K562 (cell line): ENCODE data around the gene MYO16. TPM values are rescaled to one million over a fixed set of nuclear protein-coding genes. Genes with fewer than 3 reads are reported as not detected.

Source experiments
- ATAC-seq: fragments of 200-7000 bp; cut with Tn5 transposase; 3 replicates; pipeline ENCODE4 v1.9.1; 2020; ENCODE audit warnings: moderate library complexity
- BruUV-seq: library from RNA; stranded (reverse); fragments of 400-500 nt; replicated peaks from 2 replicates; lab custom pipeline; 2021; lab: Mats Ljungman, UMichigan
- CTCF ChIA-PET: fragments of 300-600 bp; formaldehyde crosslinking; extraction: SDS; loops from one replicate; lab custom pipeline; 2021; ENCODE audit warnings: low intra/inter-chr PET ratio; lab: Yijun Ruan, JAX
- POLR2A ChIA-PET: fragments of 300-600, 350-650 bp; sonication (Branson Sonifier 250); formaldehyde crosslinking; extraction: SDS; loops from one replicate; lab custom pipeline; 2021; ENCODE audit warnings: antibody characterized with exemption, inconsistent platforms; lab: Yijun Ruan, JAX
- DNase-seq, 4 experiments: peaks; one replicate each; pipeline versions ENCODE4 v3.0.0 to v3.0.0-alpha.2; 2011 to 2018; ENCODE audit warnings: low spot score in 3 of 4, mixed read lengths in 3 of 4; ENCODE audit errors: extremely low read depth in 1 of 4
- FAIRE-seq: peaks from 2 replicates; lab custom pipeline; 2011; peaks lifted over from hg19 to GRCh38; lab: Jason Lieb, UNC
- H2AFZ ChIP-seq: 2 replicates; pipeline ENCODE4 v1.6.0; 2011; ENCODE audit warnings: low read depth, low read length, control low read depth, inconsistent platforms
- H3K27ac ChIP-seq: fragments of 200-600 bp; 3 replicates; pipeline ENCODE4 v1.8.0; 2011; ENCODE audit warnings: low read depth, mild to moderate bottlenecking, control low read depth, inconsistent platforms, low read length, moderate library complexity, mixed read lengths; ENCODE audit errors: extremely low read depth
- H3K27me3 ChIP-seq, 2 experiments: fragments of 300-600 bp in 1 of 2; 2 replicates in 1 of 2; 3 replicates in 1 of 2; pipeline versions ENCODE4 v1.6.0 to v1.8.0; 2011; ENCODE audit warnings: inconsistent platforms in 2 of 2, low read length in 2 of 2, mild to moderate bottlenecking in 1 of 2, mixed read lengths in 1 of 2, moderate library complexity in 1 of 2; ENCODE audit not compliant: control insufficient read depth in 2 of 2, insufficient read depth in 2 of 2
- H3K36me3 ChIP-seq: fragments of 300-600 bp; 3 replicates; pipeline ENCODE4 v1.8.0; 2011; ENCODE audit warnings: mild to moderate bottlenecking, low read length, inconsistent platforms; ENCODE audit not compliant: control insufficient read depth, insufficient read depth
- H3K4me1 ChIP-seq, 2 experiments: fragments of 200-600 bp in 1 of 2; replicated peaks in 1 of 2; 2 replicates in 1 of 2; 3 replicates in 1 of 2; pipeline versions ENCODE4 v1.5.1 to v1.8.0; 2011; ENCODE audit warnings: inconsistent platforms in 2 of 2, low read length in 2 of 2, mild to moderate bottlenecking in 1 of 2, mixed read lengths in 1 of 2, moderate library complexity in 1 of 2; ENCODE audit not compliant: control insufficient read depth in 2 of 2, insufficient read depth in 2 of 2
- H3K4me2 ChIP-seq: 2 replicates; pipeline ENCODE4 v1.6.1; 2011; ENCODE audit warnings: low read length, control low read depth, inconsistent platforms, mixed read lengths; ENCODE audit not compliant: insufficient read depth
- H3K4me3 ChIP-seq: fragments of 200-600 bp; sonication (generic), shearing (Covaris generic); 2 replicates; pipeline ENCODE4 v1.5.1; 2016; ENCODE audit warnings: control low read depth, inconsistent platforms
- H3K79me2 ChIP-seq: fragments of 200-600 bp; 3 replicates; pipeline ENCODE4 v1.8.0; 2011; ENCODE audit warnings: low read length, inconsistent platforms; ENCODE audit not compliant: control insufficient read depth, insufficient read depth
- H3K9ac ChIP-seq, 2 experiments: 2 replicates each; pipeline versions ENCODE4 v1.6.0 to v1.6.1; 2011; ENCODE audit warnings: low read depth in 2 of 2, low read length in 2 of 2, control low read depth in 1 of 2, inconsistent platforms in 1 of 2, mild to moderate bottlenecking in 1 of 2, mixed read lengths in 1 of 2; ENCODE audit not compliant: insufficient read depth in 1 of 2
- H3K9me1 ChIP-seq: one replicate; pipeline ENCODE4 v1.6.0; 2011; ENCODE audit warnings: inconsistent platforms, mild to moderate bottlenecking, low read length, moderate library complexity; ENCODE audit not compliant: control insufficient read depth, insufficient read depth
- H3K9me3 ChIP-seq: replicated peaks from 2 replicates; pipeline ENCODE4 v1.5.1; 2011; ENCODE audit warnings: low read depth, low read length, inconsistent platforms; ENCODE audit not compliant: control insufficient read depth, insufficient read depth
- H4K20me1 ChIP-seq: replicated peaks from 2 replicates; pipeline ENCODE4 v1.6.1; 2011; ENCODE audit warnings: low read length, inconsistent platforms, mixed read lengths; ENCODE audit not compliant: control insufficient read depth, insufficient read depth
- EGR1 ChIP-seq: fragments of 450-650 bp; conservative IDR thresholded peaks from 2 replicates; pipeline ENCODE4 v1.6.1; 2017; ENCODE audit warnings: mild to moderate bottlenecking
- FOXK1 ChIP-seq: sonication (generic); formaldehyde crosslinking; IDR thresholded peaks from 2 replicates; pipeline ENCODE4 v1.8.0; 2022; ENCODE audit warnings: missing genetic modification reagents, mild to moderate bottlenecking, borderline replicate concordance
- HMG20B ChIP-seq: fragments of 250-450 bp; sonication (Bioruptor Pico); IDR thresholded peaks from 2 replicates; pipeline ENCODE4 v1.5.0; 2021; ENCODE audit warnings: mild to moderate bottlenecking
- MCM3 ChIP-seq: fragments of 450-650 bp; IDR thresholded peaks from 2 replicates; pipeline ENCODE4 v1.6.1; 2016
- PCBP2 ChIP-seq: fragments of 200-400 bp; formaldehyde crosslinking; IDR thresholded peaks from 2 replicates; pipeline ENCODE4 v1.6.1; 2018; ENCODE audit warnings: low read length, low read depth, mild to moderate bottlenecking, moderate library complexity; ENCODE audit not compliant: poor library complexity, severe bottlenecking
- SLC30A9 ChIP-seq: fragments of 250-450 bp; sonication (Bioruptor Pico); IDR thresholded peaks from 2 replicates; pipeline ENCODE4 v1.8.0; 2022; ENCODE audit warnings: mild to moderate bottlenecking, moderate library complexity
- SRSF7 ChIP-seq: fragments of 200-400 bp; formaldehyde crosslinking; optimal IDR thresholded peaks from 2 replicates; pipeline ENCODE3; 2017; ENCODE audit warnings: mild to moderate bottlenecking, low read depth, low read length
- STAT5B ChIP-seq: fragments of 250-450 bp; sonication (Bioruptor Pico); IDR thresholded peaks from 2 replicates; pipeline ENCODE4 v1.8.0; 2021; ENCODE audit warnings: mild to moderate bottlenecking, inconsistent platforms
- XRCC4 ChIP-seq: IDR thresholded peaks from one replicate; pipeline ENCODE4 v1.6.1; 2011; ENCODE audit not compliant: insufficient read depth, insufficient read length; ENCODE audit errors: extremely low read depth
- WGBS: fragments of 100-300 bp; shearing (Covaris generic); methylation state at CpG from one replicate; pipeline ENCODE4 v1.1.6; 2016; ENCODE audit warnings: low coverage, mixed read lengths; ENCODE audit not compliant: insufficient coverage; ENCODE audit errors: missing lambda C conversion rate; 5-methylcytosine and 5-hydroxymethylcytosine counted together
- in situ Hi-C: fragments of 300-500 bp; cut with MboI; formaldehyde crosslinking; loops from 4 replicates; pipeline ENCODE4 v1.15.0; 2018; ENCODE audit warnings: inconsistent platforms, mixed read lengths
- intact Hi-C: fragments of 100-400 bp; cut with micrococcal nuclease; formaldehyde crosslinking; loops from 2 replicates; pipeline ENCODE4 v1.14.2; 2022
- polyA plus RNA-seq, 8 experiments: library from polyadenylated mRNA; depleted of rRNA in 4 of 8; stranded (reverse) in 5 of 8; unstranded in 3 of 8; fragments of >200 nt; fragmentation: Nextera tagmentation in 2 of 8; fragmentation: Illumina TruSeq in 1 of 8; extraction: Ambion mirVana in 2 of 8; extraction: Trizol in 1 of 8; gene quantifications; 2 replicates each; pipeline versions ENCODE4 v1.2.1 to v1.2.3, GENCODE V29; 2011 to 2014; ENCODE audit warnings: inconsistent platforms in 1 of 8, missing spikeins in 1 of 8
- total RNA-seq, 7 experiments: library from RNA; depleted of rRNA in 6 of 7; stranded (reverse); fragments of >200 nt in 6 of 7; fragmentation: Illumina TruSeq in 2 of 7; extraction: Trizol in 2 of 7; gene quantifications; 2 replicates each; pipeline versions ENCODE4 v1.2.1 to v1.2.3, GENCODE V29; 2011 to 2021; ENCODE audit warnings: low replicate concordance in 1 of 7
- TF ChIP-seq, protein P1 (sequence below): sonication (generic); formaldehyde crosslinking; IDR thresholded peaks from 2 replicates; pipeline ENCODE4 v1.8.0; 2023; ENCODE audit warnings: mild to moderate bottlenecking, missing genetic modification reagents
- TF ChIP-seq, protein P2 (sequence below): fragments of 450-650 bp; formaldehyde crosslinking; IDR thresholded peaks from 2 replicates; pipeline ENCODE4 v1.4.0; 2022; ENCODE audit warnings: missing genetic modification characterization
- TF ChIP-seq, protein P3 (sequence below): fragments of 250-450 bp; sonication (Bioruptor Pico); IDR thresholded peaks from 2 replicates; pipeline ENCODE4 v1.5.0; 2020; ENCODE audit warnings: mild to moderate bottlenecking, borderline replicate concordance

Gene MYO16
- total and polyA plus RNA-seq, 9 of the 15 experiments (the other 6 are each of a cell fraction or from before 2014, with no cell fraction given): 4.3 to 45.7 (median 12.1) TPM

DNA sequence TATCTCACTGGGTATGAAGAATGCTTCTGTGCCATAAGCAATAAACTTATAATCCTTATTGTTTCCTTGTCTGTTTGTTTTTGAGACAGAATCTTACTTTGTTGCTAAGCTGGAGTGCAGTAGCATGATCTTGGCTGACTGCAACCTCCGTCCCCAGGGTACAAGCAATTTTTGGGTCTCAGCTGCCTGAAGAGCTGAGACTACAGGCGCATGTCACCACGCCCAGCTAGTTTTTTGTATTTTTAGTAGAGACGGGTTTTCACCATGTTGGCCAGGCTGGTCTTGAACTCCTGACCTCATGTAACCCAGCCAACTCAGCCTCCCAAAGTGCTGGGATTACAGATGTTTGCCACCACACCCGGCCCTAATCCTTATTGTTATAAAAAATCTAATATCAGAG lies 112.5 kb downstream of the MYO16 start:
- Histone ChIP-seq H3K9me1 (no peaks in the 10 kb centered on the region), H2AFZ (no peak overlapping the region)
- TF ChIP-seq SRSF7 (no peak), STAT5B (no peak), FOXK1 (CRISPR knock-in tag) (no peak), HMG20B (CRISPR knock-in tag) (no peak), EGR1 (no peak), XRCC4 (no peak), SLC30A9 (CRISPR knock-in tag) (no peak), PCBP2 (no peak), MCM3 (no peak)
- TF ChIP-seq, protein P1, sequence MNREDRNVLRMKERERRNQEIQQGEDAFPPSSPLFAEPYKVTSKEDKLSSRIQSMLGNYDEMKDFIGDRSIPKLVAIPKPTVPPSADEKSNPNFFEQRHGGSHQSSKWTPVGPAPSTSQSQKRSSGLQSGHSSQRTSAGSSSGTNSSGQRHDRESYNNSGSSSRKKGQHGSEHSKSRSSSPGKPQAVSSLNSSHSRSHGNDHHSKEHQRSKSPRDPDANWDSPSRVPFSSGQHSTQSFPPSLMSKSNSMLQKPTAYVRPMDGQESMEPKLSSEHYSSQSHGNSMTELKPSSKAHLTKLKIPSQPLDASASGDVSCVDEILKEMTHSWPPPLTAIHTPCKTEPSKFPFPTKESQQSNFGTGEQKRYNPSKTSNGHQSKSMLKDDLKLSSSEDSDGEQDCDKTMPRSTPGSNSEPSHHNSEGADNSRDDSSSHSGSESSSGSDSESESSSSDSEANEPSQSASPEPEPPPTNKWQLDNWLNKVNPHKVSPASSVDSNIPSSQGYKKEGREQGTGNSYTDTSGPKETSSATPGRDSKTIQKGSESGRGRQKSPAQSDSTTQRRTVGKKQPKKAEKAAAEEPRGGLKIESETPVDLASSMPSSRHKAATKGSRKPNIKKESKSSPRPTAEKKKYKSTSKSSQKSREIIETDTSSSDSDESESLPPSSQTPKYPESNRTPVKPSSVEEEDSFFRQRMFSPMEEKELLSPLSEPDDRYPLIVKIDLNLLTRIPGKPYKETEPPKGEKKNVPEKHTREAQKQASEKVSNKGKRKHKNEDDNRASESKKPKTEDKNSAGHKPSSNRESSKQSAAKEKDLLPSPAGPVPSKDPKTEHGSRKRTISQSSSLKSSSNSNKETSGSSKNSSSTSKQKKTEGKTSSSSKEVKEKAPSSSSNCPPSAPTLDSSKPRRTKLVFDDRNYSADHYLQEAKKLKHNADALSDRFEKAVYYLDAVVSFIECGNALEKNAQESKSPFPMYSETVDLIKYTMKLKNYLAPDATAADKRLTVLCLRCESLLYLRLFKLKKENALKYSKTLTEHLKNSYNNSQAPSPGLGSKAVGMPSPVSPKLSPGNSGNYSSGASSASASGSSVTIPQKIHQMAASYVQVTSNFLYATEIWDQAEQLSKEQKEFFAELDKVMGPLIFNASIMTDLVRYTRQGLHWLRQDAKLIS (CRISPR knock-in tag): no peak
- TF ChIP-seq, protein P2, sequence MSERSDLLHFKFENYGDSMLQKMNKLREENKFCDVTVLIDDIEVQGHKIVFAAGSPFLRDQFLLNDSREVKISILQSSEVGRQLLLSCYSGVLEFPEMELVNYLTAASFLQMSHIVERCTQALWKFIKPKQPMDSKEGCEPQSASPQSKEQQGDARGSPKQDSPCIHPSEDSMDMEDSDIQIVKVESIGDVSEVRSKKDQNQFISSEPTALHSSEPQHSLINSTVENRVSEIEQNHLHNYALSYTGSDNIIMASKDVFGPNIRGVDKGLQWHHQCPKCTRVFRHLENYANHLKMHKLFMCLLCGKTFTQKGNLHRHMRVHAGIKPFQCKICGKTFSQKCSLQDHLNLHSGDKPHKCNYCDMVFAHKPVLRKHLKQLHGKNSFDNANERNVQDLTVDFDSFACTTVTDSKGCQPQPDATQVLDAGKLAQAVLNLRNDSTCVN (CRISPR knock-in tag): no peak
- TF ChIP-seq, protein P3, sequence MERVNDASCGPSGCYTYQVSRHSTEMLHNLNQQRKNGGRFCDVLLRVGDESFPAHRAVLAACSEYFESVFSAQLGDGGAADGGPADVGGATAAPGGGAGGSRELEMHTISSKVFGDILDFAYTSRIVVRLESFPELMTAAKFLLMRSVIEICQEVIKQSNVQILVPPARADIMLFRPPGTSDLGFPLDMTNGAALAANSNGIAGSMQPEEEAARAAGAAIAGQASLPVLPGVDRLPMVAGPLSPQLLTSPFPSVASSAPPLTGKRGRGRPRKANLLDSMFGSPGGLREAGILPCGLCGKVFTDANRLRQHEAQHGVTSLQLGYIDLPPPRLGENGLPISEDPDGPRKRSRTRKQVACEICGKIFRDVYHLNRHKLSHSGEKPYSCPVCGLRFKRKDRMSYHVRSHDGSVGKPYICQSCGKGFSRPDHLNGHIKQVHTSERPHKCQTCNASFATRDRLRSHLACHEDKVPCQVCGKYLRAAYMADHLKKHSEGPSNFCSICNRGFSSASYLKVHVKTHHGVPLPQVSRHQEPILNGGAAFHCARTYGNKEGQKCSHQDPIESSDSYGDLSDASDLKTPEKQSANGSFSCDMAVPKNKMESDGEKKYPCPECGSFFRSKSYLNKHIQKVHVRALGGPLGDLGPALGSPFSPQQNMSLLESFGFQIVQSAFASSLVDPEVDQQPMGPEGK (CRISPR knock-in tag): no peak
- TF ChIP-seq, all 486 proteins: peak for 0
- intact Hi-C loops: no loop called here
- Histone ChIP-seq H3K27me3 (no peaks in the 10 kb centered on the region), H4K20me1 (no peaks in the 10 kb centered on the region), H3K4me3 (no peak overlapping the region), H3K79me2 (no peaks in the 10 kb centered on the region), H3K36me3 (no peaks in the 10 kb centered on the region), H3K9me3 (no peaks in the 10 kb centered on the region), H3K27ac (no peak overlapping the region), H3K9ac (no peak overlapping the region), H3K4me1 (no peaks in the 10 kb centered on the region), H3K4me2 (no peak overlapping the region)
- no peak for DNase-seq
- no peak for ATAC-seq
- in situ Hi-C loops: no loop called here
- CTCF ChIA-PET: no interaction called here
- POLR2A ChIA-PET: interaction anchor here (0.6 kb wide), 1 partner anchor 1811 kb away, joined by 3 read pairs; no protein-coding TSS in a partner anchor
- FAIRE-seq: no peak
- no TSS peak for BruUV-seq
- WGBS: 77% methylated on average over 5 of the region's 5 CpGs
